Left colon (tissue), 2 donors: ENCODE measurements around the gene EBNA1BP2. TPM values are rescaled to one million over a fixed set of nuclear protein-coding genes. Genes with fewer than 3 reads are reported as not detected.
"Not testable (repeated sequence)": the region's sequence is repeated elsewhere in the genome, so short reads cannot be mapped to it uniquely, and the experiment has no call there.

Source experiments
- ATAC-seq: fragments of 200-7000 bp; cut with Tn5 transposase; one replicate; pipeline ENCODE4 v1.9.1; 2020; ENCODE audit warnings: mild to moderate bottlenecking, moderate library complexity
- DNase-seq, 2 donors: peaks; one replicate each; pipeline ENCODE4 v3.0.0-alpha.2; 2020
- intact Hi-C, 2 donors: fragments of 100-400 bp; cut with DNase I in 1 of 2; cut with micrococcal nuclease in 1 of 2; formaldehyde crosslinking; loops; one replicate each; pipeline versions ENCODE4 v1.11.2 to v1.14.0; 2022; cut with DNase I, micrococcal nuclease
- total RNA-seq, 2 donors: library from RNA; stranded (reverse); fragmentation: NEBNext Ultra II Directional; extraction: Animal tissue kit (Norgen Biotek cat#: 25700); gene quantifications; one replicate each; pipeline ENCODE4 v1.2.1, GENCODE V29; 2021
- donor health status: DM: no; HTN: no; CAD: no.
- donor health status: DM: yes; HTN: yes; CAD: no.

The EBNA1BP2 gene
- total RNA-seq, 2 donors from 2014 or later, result 30.4 to 32.4 TPM

- DNase-seq (no peak), ATAC-seq (no peak)
- intact Hi-C loops, result no loop called here
These were observed 12.3 kb upstream of the EBNA1BP2 start for GRCh38 chr1:43184388-43184787.

GRCh38 chr1:43177691-43178090 lies 5.6 kb upstream of the EBNA1BP2 start:
- no peak for ATAC-seq
- DNase-seq, result no peak
- intact Hi-C loops, result no loop called here

- intact Hi-C loops, result no loop called here
- no peak for DNase-seq
- ATAC-seq, result no peak
These were observed 2.8 kb upstream of the EBNA1BP2 start for GRCh38 chr1:43174873-43175272.

- intact Hi-C loops, result no loop called here
- DNase-seq, result peak; percentile 86 to 87
- ATAC-seq, result peak; percentile 94
These were observed 460 bp upstream of the EBNA1BP2 start for GRCh38 chr1:43172527-43172972.

- DNase-seq, result no peak
- intact Hi-C loops, result no loop called here
- peak; percentile 12 for ATAC-seq
These were observed 696 bp downstream of the EBNA1BP2 start for GRCh38 chr1:43171312-43171875.

GRCh38 chr1:43165765-43166164 lies 6.3 kb downstream of the EBNA1BP2 start:
- DNase-seq (no peak), ATAC-seq (no peak)
- intact Hi-C loops, result no loop called here

- intact Hi-C loops, result no loop called here
- DNase-seq, result no peak
- no peak for ATAC-seq
These were observed 6.9 kb downstream of the EBNA1BP2 start for GRCh38 chr1:43165162-43165561.

GRCh38 chr1:43156026-43156425 lies 16.1 kb downstream of the EBNA1BP2 start:
- DNase-seq (no peak), ATAC-seq (no peak)
- intact Hi-C loops, result no loop called here

- ATAC-seq, result no peak
- DNase-seq, result no peak
- intact Hi-C loops, result no loop called here
These were observed 18.6 kb downstream of the EBNA1BP2 start for GRCh38 chr1:43153443-43153842.

- ATAC-seq (no peak), DNase-seq (no peak)
- intact Hi-C loops, result no loop called here
These were observed 19.2 kb downstream of the EBNA1BP2 start for GRCh38 chr1:43152866-43153265.

GRCh38 chr1:43149889-43150288 lies 22.2 kb downstream of the EBNA1BP2 start:
- ATAC-seq (no peak), DNase-seq (no peak)
- intact Hi-C loops, result no loop called here

GRCh38 chr1:43147625-43148327 lies 24.3 kb downstream of the EBNA1BP2 start:
- DNase-seq (peak; percentile 51 to 62), ATAC-seq (peak; percentile 90)
- intact Hi-C loops, result no loop called here

GRCh38 chr1:43144237-43144636 lies 27.9 kb downstream of the EBNA1BP2 start:
- no peak for ATAC-seq
- DNase-seq, result no peak
- intact Hi-C loops, result no loop called here

- ATAC-seq, result no peak
- DNase-seq, result no peak
- intact Hi-C loops, result no loop called here
These were observed 28.6 kb downstream of the EBNA1BP2 start for GRCh38 chr1:43143441-43143888.

- intact Hi-C loops, result no loop called here
- ATAC-seq, result no peak
- no peak for DNase-seq
These were observed 31.5 kb downstream of the EBNA1BP2 start for GRCh38 chr1:43140583-43140982.

GRCh38 chr1:43140010-43140409 lies 32.1 kb downstream of the EBNA1BP2 start:
- DNase-seq (no peak), ATAC-seq (no peak)
- intact Hi-C loops, result no loop called here

- ATAC-seq, DNase-seq, intact Hi-C loops: not testable (repeated sequence)
These were observed 32.8 kb downstream of the EBNA1BP2 start for GRCh38 chr1:43139295-43139694.

- intact Hi-C loops, result no loop called here
- DNase-seq (no peak), ATAC-seq (no peak)
These were observed 34.5 kb downstream of the EBNA1BP2 start for GRCh38 chr1:43137445-43138052.

GRCh38 chr1:43135857-43136781 lies 36.0 kb downstream of the EBNA1BP2 start:
- no peak for DNase-seq
- intact Hi-C loops, result no loop called here
- no peak for ATAC-seq
